Stomach (tissue), 4 donors: ENCODE measurements around the gene PMS2.

Experiments used
- CTCF ChIP-seq, 7 experiments: fragments of 450-650 bp in 4 of 7; fragments of 200-600 bp in 3 of 7; sonication (generic) in 3 of 7; IDR thresholded peaks; one replicate each; pipeline ENCODE4 v1.5.1; 2016 to 2019; ENCODE audit warnings: antibody characterized with exemption in 7 of 7, control low read depth in 2 of 7, mild to moderate bottlenecking in 1 of 7
- EP300 ChIP-seq: sonication (generic); formaldehyde crosslinking; IDR thresholded peaks from one replicate; pipeline ENCODE4 v1.6.1; 2017; ENCODE audit warnings: antibody characterized with exemption
- POLR2A ChIP-seq, 4 donors: fragments of 450-650 bp; IDR thresholded peaks; one replicate each; pipeline ENCODE4 v1.6.1; 2016; ENCODE audit warnings: antibody characterized with exemption in 4 of 4, control low read depth in 2 of 4, mild to moderate bottlenecking in 1 of 4, moderate library complexity in 1 of 4
- POLR2AphosphoS5 ChIP-seq, 3 donors: sonication (generic); formaldehyde crosslinking; IDR thresholded peaks; one replicate each; pipeline ENCODE4 v1.6.1; 2016; ENCODE audit warnings: antibody characterized with exemption in 3 of 3

GRCh38 chr7:6030988-6031387, 22.1 kb upstream of the PMS2 start, which contains the start of gene ANKRD61:
- TF ChIP-seq CTCF (IDR thresholded peaks at IDR 0.05) (no peak), POLR2A (IDR thresholded peaks at IDR 0.05) (no peak), EP300 (no peak), POLR2AphosphoS5 (IDR thresholded peaks at IDR 0.05) (no peak)
